Measurements from ENCODE around the gene PSMA2. TPM values are rescaled to one million over a fixed set of nuclear protein-coding genes. Genes with fewer than 3 reads are reported as not detected.

Gene PSMA2
- total and polyA plus RNA-seq, 2 donors (not counting 3 experiments of a cell fraction or from before 2014, with no cell fraction given), result 107 to 118 TPM

- Histone ChIP-seq H3K9me1 (replicated peaks; ENCODE audit: control insufficient read depth, extremely low read depth, insufficient read depth, low read length) (no peaks in the 10 kb centered on the region), H3K9ac (replicated peaks; ENCODE audit: extremely low read depth, insufficient read depth, low read length) (no peak overlapping the region), H3K4me2 (ENCODE audit: insufficient read depth, low read length) (no peak overlapping the region), H3K79me2 (ENCODE audit: control insufficient read depth, insufficient read depth, low read length) (no peaks in the 10 kb centered on the region), H4K20me1 (replicated peaks; ENCODE audit: control insufficient read depth, extremely low read depth, insufficient read depth, low read length) (no peaks in the 10 kb centered on the region), H3K4me1 (ENCODE audit: control insufficient read depth, extremely low read depth, insufficient read depth, low read length) (peaks cover 18% of the 10 kb centered on the region), H3K9me3 (replicated peaks; ENCODE audit: control insufficient read depth, insufficient read depth, low read length) (no peaks in the 10 kb centered on the region), H3K27ac (ENCODE audit: insufficient read depth, low read depth, low read length) (no peak overlapping the region), H3K36me3 (ENCODE audit: control insufficient read depth in 2 of 2, extremely low read depth in 1 of 2, insufficient read depth in 2 of 2, low read length in 2 of 2) (no peaks in the 10 kb centered on the region), H3K27me3 (ENCODE audit: control insufficient read depth in 2 of 2, insufficient read depth in 2 of 2, low read length in 2 of 2) (peaks cover 0 to 1% of the 10 kb centered on the region in 2 experiments), H3K4me3 (replicated peaks in 1 of 3; ENCODE audit: insufficient read depth in 1 of 3, low read depth in 1 of 3, low read length in 3 of 3) (no peak overlapping the region), H2AFZ (ENCODE audit: low read depth, low read length) (no peak overlapping the region)
- intact Hi-C loops (cut with micrococcal nuclease) (no loop called here), dilution Hi-C loops (cut with MboI; ENCODE audit: extremely low pct_ligation_motif_present, low sequenced_read_pairs) (loop anchor here (25.0 kb wide), 1 partner anchor 336 kb away; no protein-coding TSS in a partner anchor)
- BruUV-seq (replicated peaks), result no TSS peak
- TF ChIP-seq MYC (IDR thresholded peaks at IDR 0.05; ENCODE audit: low read depth, low read length) (no peak), POLR2AphosphoS5 (IDR thresholded peaks at IDR 0.05; ENCODE audit: insufficient read depth, low read depth, low read length) (no peak), CTCF (IDR thresholded peaks at IDR 0.05; ENCODE audit: extremely low read depth in 1 of 2, insufficient read depth in 1 of 2, low read depth in 1 of 2, low read length in 2 of 2) (no peak), GATA2 (IDR thresholded peaks at IDR 0.05; ENCODE audit: insufficient read depth, insufficient read length, low read depth, low read length) (no peak), EZH2 (IDR thresholded peaks at IDR 0.05; ENCODE audit: borderline replicate concordance, low read depth, low read length, severe bottlenecking) (no peak), JUN (IDR thresholded peaks at IDR 0.05; ENCODE audit: borderline replicate concordance, insufficient read depth, insufficient read length, low read depth) (no peak), MAX (IDR thresholded peaks at IDR 0.05; ENCODE audit: insufficient read depth, insufficient read length) (no peak), FOS (IDR thresholded peaks at IDR 0.05; ENCODE audit: borderline replicate concordance, insufficient read depth, low read length) (no peak), POLR2A (IDR thresholded peaks at IDR 0.05; ENCODE audit: low read depth, low read length) (no peak)
- CTCF ChIA-PET, result no interaction called here
- DNase-seq (ENCODE audit: low read depth, low spot score) (no peak), FAIRE-seq (no peak)
- POLR2A ChIA-PET, result no interaction called here
Measured at GRCh38 chr7:42976371-42976770, 44.4 kb upstream of the PSMA2 start.
